ENCODE data around the gene ALOX5AP.

DNA sequence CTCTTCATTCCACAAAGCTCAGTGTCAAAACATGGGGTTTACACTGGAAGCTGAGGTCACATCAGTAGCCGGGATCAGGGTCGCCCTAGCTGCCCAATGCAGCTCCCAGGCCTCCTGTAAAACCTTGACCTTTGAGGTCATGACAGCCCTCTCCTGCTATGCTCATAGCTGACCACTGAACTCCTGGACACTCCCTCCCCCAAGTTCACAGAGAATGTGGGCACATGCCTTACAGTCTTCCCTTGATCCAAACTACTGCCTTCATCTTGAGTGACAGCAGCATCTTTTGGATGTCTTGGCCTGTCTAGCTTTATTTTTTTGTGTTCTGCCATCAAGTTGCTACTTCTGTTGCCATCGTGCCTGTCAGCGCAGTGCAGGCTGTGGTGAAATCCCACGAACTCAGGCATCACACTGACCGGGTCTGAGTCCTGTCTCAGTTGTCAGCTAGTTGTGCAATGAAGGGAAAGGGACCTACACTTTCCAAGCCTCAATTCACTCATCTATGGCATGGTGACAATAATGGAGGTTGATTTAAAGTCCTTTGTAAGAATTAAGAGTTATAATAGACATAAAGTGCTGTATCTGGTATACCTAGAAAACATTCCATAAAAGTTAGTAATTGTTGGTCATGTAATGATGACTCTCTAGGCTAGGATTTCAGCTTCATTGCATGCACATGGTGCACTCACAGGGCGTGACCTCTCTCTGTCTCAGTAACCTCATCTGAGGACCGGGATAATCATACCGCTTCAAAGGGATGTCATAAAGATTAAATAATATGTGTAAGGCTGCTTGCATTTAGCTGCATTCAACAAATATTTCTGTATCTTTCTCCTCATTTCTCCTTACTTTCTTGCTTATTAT is 16.4 kb upstream of the ALOX5AP start:
- TF ChIP-seq, protein P1, sequence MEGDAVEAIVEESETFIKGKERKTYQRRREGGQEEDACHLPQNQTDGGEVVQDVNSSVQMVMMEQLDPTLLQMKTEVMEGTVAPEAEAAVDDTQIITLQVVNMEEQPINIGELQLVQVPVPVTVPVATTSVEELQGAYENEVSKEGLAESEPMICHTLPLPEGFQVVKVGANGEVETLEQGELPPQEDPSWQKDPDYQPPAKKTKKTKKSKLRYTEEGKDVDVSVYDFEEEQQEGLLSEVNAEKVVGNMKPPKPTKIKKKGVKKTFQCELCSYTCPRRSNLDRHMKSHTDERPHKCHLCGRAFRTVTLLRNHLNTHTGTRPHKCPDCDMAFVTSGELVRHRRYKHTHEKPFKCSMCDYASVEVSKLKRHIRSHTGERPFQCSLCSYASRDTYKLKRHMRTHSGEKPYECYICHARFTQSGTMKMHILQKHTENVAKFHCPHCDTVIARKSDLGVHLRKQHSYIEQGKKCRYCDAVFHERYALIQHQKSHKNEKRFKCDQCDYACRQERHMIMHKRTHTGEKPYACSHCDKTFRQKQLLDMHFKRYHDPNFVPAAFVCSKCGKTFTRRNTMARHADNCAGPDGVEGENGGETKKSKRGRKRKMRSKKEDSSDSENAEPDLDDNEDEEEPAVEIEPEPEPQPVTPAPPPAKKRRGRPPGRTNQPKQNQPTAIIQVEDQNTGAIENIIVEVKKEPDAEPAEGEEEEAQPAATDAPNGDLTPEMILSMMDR (IDR thresholded peaks at IDR 0.05) = no peak
- TF ChIP-seq MYC (IDR thresholded peaks at IDR 0.05; ENCODE audit: borderline replicate concordance, low read length) (no peak), POLR2AphosphoS2 (conservative IDR thresholded peaks at IDR 0.05; ENCODE audit: low read length) (no peak), MAFK (IDR thresholded peaks at IDR 0.05; ENCODE audit: partially characterized antibody) (no peak), EHMT2 (IDR thresholded peaks at IDR 0.05; ENCODE audit: low read depth) (no peak), ESRRA (IDR thresholded peaks at IDR 0.05; ENCODE audit: borderline replicate concordance, low read length) (no peak)

Data from A549 (cell line).